Brain microvascular endothelial cell (primary cell): Measurements from ENCODE around the gene WNT4.

Experiments
- DNase-seq: peaks from one replicate; pipeline ENCODE4 v3.0.0-alpha.2; 2020
- H3K27ac ChIP-seq: fragments of 250-450 bp; sonication (Bioruptor Pico); 2 replicates; pipeline ENCODE4 v1.5.1; 2020; ENCODE audit warnings: mild to moderate bottlenecking, moderate library complexity
- H3K27me3 ChIP-seq: fragments of 250-450 bp; sonication (Bioruptor Pico); replicated peaks from 2 replicates; pipeline ENCODE4 v1.5.1; 2020; ENCODE audit warnings: mild to moderate bottlenecking
- H3K36me3 ChIP-seq: fragments of 250-450 bp; sonication (Bioruptor Pico); replicated peaks from 2 replicates; pipeline ENCODE4 v1.5.1; 2020; ENCODE audit warnings: mild to moderate bottlenecking
- H3K4me3 ChIP-seq: 2 replicates; pipeline ENCODE4 v1.5.1; 2011; ENCODE audit warnings: low read depth, mild to moderate bottlenecking, control low read depth, low read length, moderate library complexity
- in situ Hi-C: cut with HindIII; loops from 2 replicates; pipeline ENCODE4 v1.10.0; 2017; ENCODE audit warnings: low sequenced_read_pairs, low pct_ligation_motif_present
- TF ChIP-seq, protein P1 (sequence below): IDR thresholded peaks from 2 replicates; pipeline ENCODE4 v1.5.1; 2011; ENCODE audit warnings: low read depth, mild to moderate bottlenecking, moderate library complexity, low read length, control low read depth, inconsistent platforms; ENCODE audit errors: missing control alignments

Gene WNT4

DNA sequence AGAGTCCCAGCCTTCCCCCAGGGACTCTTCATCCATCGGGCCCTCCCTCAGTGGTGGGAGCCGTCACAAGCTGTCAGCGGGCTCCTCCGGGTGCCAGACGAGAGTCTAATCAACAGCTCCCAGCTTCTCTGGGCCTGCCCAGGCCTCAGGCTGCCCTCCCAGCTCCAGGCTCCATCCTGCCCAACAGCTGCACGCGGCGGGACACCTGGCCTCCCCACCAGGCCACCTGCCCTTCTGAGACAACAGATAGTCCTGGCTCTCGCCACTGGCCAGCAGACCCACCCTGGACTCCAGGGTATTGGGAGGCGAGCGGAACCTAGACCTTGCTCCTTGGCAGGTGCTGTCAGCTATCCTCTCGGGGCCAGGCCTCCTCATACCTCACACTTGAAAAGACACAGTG, 3.1 kb downstream of the WNT4 start:
- no peak overlapping the region for H3K27ac ChIP-seq
- DNase-seq, result no peak
- H3K4me3 ChIP-seq, result no peak overlapping the region
- no peaks in the 10 kb centered on the region for H3K36me3 ChIP-seq
- TF ChIP-seq, protein P1, sequence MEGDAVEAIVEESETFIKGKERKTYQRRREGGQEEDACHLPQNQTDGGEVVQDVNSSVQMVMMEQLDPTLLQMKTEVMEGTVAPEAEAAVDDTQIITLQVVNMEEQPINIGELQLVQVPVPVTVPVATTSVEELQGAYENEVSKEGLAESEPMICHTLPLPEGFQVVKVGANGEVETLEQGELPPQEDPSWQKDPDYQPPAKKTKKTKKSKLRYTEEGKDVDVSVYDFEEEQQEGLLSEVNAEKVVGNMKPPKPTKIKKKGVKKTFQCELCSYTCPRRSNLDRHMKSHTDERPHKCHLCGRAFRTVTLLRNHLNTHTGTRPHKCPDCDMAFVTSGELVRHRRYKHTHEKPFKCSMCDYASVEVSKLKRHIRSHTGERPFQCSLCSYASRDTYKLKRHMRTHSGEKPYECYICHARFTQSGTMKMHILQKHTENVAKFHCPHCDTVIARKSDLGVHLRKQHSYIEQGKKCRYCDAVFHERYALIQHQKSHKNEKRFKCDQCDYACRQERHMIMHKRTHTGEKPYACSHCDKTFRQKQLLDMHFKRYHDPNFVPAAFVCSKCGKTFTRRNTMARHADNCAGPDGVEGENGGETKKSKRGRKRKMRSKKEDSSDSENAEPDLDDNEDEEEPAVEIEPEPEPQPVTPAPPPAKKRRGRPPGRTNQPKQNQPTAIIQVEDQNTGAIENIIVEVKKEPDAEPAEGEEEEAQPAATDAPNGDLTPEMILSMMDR, result no peak
- H3K27me3 ChIP-seq, result peaks cover 34% of the 10 kb centered on the region
- in situ Hi-C loops, result no loop called here

DNA sequence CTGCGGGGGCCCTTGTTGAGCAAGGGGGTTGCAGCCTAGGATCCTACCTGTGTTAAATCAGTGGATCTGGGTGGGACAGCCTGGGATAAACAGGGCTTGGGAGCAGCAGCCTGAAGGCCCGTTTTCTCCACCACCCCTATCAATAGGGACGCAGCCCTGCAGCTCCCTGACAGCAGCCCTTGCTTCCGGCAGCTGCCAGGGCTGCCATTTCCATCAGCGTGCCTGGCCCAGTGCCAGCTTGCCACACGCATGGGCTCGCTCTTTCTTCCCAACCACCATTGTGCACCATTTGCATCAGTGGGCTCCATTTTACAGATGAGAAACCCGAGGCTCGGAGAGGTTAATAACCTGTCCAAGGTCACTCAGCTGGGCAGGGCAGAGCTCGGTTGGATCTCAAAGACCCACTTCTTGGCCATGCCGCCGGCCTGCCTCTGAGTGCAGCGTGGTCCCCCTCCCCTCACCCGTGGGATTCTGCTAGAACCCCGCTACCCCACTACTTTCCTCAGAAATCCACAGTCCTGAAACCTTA, 3.8 kb downstream of the WNT4 start:
- Histone ChIP-seq H3K27me3 (peaks cover 33% of the 10 kb centered on the region), H3K27ac (no peak overlapping the region), H3K36me3 (no peaks in the 10 kb centered on the region), H3K4me3 (no peak overlapping the region)
- TF ChIP-seq, protein P1, result no peak
- no peak for DNase-seq
- in situ Hi-C loops, result no loop called here

DNA sequence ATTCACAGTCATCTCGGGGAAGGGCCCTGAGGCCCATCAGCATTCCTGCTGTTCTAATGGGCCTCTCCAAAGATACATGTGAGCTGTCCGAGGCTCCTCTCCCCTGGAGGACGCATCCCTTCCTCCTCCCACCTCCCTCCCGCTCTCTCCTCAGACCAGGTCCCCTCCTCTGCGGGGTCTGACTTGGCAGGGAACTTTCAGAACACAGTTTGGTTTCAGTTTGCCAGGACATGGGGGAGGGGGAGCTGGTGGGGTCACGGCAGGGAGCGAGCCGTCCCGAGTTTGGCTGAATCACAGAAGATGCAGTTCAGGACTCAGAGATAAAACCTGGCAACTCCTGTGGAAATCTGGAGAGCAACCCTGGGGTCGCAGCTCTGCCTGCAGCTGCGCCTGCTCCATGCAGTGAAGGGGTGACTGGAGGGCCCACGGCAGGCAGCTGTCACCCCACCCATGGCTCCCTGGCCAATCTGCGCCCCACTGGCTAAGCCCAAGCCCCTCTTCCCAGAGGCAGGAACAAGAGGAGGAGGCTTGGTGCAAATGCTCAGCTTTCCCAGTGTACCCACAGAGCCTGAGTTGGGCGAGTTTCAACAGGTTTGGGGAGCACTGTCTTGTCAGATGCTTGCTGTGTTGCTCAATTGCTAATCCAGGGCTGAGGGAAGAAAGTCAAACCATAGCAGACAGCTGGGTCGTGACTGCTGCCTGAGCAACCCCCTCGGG, 5.7 kb downstream of the WNT4 start:
- in situ Hi-C loops, result no loop called here
- Histone ChIP-seq H3K27ac (no peak overlapping the region), H3K4me3 (no peak overlapping the region), H3K36me3 (no peaks in the 10 kb centered on the region), H3K27me3 (peaks cover 23% of the 10 kb centered on the region)
- no peak for DNase-seq
- TF ChIP-seq, protein P1, result no peak

DNA sequence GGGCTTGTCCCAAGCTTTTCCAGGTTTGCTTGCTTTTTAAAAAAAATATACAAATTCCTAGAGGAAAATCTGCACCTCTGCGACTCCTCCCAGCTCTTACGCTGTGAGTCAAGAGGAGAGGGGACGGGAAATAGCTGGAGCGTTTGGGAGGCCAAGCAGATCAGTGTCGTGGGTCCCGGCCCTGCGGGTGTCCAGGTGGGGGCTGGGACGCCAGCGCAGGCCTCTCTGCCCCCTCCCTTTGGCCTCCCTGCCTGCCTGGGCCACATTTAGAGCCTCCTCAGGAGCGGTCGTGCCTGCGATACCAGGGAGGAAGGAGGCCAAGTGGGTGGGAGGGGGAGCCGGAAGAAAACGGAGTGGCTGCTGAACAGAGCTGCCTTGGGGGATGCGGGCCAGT, 9.0 kb downstream of the WNT4 start:
- H3K27me3 ChIP-seq, result no peaks in the 10 kb centered on the region
- no peaks in the 10 kb centered on the region for H3K36me3 ChIP-seq
- H3K27ac ChIP-seq, result no peak overlapping the region
- in situ Hi-C loops, result no loop called here
- DNase-seq, result no peak
- H3K4me3 ChIP-seq, result no peak overlapping the region
- TF ChIP-seq, protein P1, result no peak

DNA sequence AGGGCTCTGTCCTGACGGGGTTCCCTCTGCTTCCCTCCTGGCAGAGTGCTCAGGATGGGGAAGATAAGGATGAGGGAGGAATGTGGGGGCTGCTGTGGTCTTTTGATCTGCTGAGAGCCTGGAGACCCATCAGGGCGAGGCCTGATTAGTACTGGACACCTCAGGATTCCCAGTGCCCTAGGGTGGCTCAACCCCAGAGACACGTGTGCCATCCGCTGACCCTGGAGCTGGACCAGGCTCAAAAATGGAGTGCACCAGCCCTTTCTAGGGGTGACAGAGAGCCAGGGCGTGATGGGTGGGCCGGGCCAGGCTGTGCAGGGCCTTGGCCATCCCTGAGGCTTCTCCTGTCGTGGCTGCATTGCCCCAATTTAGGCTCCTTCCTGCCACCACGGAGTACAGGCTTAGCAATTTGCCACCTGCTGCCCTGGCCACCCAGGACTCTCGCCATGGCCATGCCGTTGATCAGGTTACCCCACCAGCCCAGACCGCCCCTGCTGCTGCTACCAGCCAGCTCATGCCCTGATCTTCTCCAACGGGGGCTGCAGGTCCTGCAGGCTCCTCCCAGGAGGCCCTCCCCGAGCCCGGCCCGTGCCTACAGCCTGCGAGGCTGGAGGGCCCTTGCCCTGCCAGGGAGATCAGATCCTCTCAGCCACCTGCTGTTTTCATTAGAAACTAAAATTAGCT, 9.5 kb downstream of the WNT4 start:
- Histone ChIP-seq H3K36me3 (no peaks in the 10 kb centered on the region), H3K27ac (no peak overlapping the region), H3K4me3 (no peak overlapping the region), H3K27me3 (no peaks in the 10 kb centered on the region)
- TF ChIP-seq, protein P1, result no peak
- in situ Hi-C loops, result no loop called here
- DNase-seq, result no peak
